ENCODE results near the gene PIGB.
A peak's percentile ranks its signal among the peaks of the same experiment; 100 is the strongest.

- TF ChIP-seq CTCF (IDR thresholded peaks at IDR 0.05) = no peak
- TF ChIP-seq POLR2A (IDR thresholded peaks at IDR 0.05) = peak in 1 of 2 donors; percentile 19
- peak in 1 of 2 donors; percentile 69 for TF ChIP-seq POLR2AphosphoS5 (IDR thresholded peaks at IDR 0.05; ENCODE audit: insufficient read depth in 1 of 2, low read depth in 1 of 2)
Observed at GRCh38 chr15:55289746-55290527, 29.1 kb upstream of the PIGB start, which contains the start of gene RAB27A.

Data from vagina (tissue), 2 donors.